Activated CD8-positive, alpha-beta memory T cell treated with anti-CD3 and anti-CD28 coated beads for 48 hours (primary cell): ENCODE measurements around the gene PNCK.
"Not testable (repeated sequence)": the region's sequence is repeated elsewhere in the genome, so short reads cannot be mapped to it uniquely, and the experiment has no call there.

Experiments
- DNase-seq, 3 experiments: peaks; one replicate each; pipeline ENCODE4 v3.0.0-alpha.2; 2020; ENCODE audit warnings: low read depth in 2 of 3, low spot score in 2 of 3

PNCK gene

GRCh38 chrX:153699210-153699783, 25.7 kb upstream of the PNCK start:
- not testable (repeated sequence) for DNase-seq

- DNase-seq: no peak
Observed at GRCh38 chrX:153697924-153698865, 24.6 kb upstream of the PNCK start.

DNA sequence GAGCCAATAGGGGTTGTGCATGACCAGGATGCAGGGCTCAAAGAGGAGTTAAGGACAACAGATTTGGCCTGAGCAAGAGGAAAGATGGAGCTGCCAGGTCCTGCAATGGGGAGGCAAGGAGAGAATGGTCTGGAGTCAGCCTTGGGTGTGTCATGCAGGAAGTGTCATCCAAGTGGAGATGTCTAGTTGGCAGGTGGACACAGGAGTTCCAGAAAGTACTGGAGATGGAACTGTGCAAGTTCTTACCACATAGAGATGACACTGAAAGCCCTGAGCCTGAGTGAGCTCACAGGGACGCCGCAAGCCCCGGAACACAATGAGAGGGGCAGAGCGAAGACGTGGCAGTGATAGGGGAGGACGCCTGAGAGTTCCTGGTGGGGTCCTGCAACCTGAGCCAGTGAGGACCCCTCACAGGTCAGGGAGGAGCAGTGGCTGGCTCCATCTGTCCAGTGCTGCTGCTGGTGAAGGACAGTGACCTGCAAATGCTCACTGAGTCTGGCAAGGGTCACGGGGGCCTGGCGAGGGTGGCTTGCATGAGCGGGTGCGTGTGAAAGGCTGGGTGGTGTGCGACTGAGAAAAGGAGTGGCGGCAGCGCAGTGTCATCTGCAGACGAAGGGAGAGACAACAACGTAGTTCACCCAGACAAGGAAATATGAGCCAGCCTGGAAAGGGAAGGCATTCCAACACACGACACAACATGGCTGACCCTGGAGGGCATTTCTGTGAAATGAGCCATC, 23.5 kb upstream of the PNCK start:
- not testable (repeated sequence) for DNase-seq

GRCh38 chrX:153696538-153696937, 22.9 kb upstream of the PNCK start:
- DNase-seq: not testable (repeated sequence)

- DNase-seq: no peak
Observed at GRCh38 chrX:153696100-153696499, 22.5 kb upstream of the PNCK start.

DNA sequence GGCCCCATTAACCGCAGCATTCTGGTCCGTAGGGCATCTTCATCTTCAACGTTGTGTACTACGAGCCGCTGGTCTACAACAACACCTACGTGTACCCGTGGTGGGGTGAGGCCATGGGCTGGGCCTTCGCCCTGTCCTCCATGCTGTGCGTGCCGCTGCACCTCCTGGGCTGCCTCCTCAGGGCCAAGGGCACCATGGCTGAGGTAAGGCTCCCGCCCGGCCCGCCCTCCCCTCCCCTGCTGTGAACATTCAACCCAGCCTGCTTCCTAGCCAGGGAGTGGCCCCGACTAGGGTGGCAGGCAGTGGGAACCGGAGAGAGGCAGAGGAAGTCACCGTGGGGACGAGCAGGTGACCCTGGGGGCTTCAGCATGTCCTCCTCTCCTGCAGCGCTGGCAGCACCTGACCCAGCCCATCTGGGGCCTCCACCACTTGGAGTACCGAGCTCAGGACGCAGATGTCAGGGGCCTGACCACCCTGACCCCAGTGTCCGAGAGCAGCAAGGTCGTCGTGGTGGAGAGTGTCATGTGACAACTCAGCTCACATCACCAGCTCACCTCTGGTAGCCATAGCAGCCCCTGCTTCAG, 21.2 kb upstream of the PNCK start:
- DNase-seq: no peak

DNA sequence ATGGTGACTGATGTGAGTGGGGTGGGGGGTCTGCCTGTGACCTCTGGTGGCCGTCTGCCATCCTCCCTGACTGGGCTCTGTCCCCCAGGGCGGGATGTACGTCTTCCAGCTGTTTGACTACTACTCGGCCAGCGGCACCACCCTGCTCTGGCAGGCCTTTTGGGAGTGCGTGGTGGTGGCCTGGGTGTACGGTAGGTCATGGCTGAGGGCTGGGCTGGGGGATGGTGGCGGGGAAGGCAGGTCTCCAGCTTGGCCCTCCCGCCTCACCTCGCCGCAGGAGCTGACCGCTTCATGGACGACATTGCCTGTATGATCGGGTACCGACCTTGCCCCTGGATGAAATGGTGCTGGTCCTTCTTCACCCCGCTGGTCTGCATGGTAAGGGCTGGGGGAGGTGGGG, 20.6 kb upstream of the PNCK start:
- not testable (repeated sequence) for DNase-seq

DNA sequence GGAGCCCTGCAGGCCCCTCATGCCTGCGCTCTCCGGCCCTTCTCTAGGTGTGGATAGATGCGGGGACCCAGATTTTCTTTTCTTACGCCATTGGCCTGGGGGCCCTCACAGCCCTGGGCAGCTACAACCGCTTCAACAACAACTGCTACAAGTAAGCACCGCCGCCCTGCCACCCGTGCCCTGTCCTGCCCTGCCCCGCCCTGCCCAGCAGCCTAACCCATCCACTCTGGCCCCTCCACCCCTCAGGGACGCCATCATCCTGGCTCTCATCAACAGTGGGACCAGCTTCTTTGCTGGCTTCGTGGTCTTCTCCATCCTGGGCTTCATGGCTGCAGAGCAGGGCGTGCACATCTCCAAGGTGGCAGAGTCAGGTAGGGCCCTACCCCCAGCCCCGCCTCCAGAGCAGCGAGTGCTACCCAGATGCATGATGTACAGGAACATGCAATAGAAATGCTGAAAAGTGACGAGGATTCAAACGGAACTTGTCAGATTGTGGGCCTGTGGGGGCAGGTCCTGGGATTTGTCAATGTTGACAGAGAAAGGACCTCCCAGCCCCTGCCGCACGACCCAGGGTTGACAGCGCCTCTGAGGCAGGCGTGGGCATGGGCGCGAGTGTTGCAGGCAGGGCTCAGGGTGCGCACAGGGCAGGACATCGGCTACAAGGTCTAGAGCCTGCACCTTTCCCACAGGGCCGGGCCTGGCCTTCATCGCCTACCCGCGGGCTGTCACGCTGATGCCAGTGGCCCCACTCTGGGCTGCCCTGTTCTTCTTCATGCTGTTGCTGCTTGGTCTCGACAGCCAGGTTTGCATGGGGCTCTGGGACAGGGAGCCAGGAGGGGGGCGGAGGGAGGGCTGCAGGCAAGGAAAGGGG, 19.8 kb upstream of the PNCK start:
- DNase-seq: no peak

GRCh38 chrX:153692611-153693156, 19.1 kb upstream of the PNCK start:
- DNase-seq: no peak

GRCh38 chrX:153692003-153692402, 18.4 kb upstream of the PNCK start:
- no peak for DNase-seq

- DNase-seq: not testable (repeated sequence)
Observed at GRCh38 chrX:153691032-153691827, 17.6 kb upstream of the PNCK start.

DNA sequence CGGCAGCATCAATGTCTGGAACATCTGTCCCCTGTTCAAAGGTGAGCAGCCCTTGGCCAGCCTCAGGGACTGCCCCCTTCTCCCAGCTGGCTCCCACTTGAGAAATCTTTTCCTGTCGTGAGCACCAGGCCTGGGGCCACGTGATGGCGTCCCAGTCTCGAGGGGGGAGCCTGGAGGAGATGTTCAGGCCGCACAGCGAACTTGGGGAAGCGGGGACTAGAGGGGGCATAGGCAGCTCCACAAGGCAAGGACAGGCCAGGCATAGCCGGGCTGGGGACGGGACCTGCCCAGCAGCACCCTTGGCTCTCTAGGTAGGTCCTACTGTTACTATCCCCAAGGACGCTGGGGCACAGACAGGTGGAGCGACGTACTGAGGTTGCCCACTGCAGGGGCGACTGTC, 16.9 kb upstream of the PNCK start:
- no peak for DNase-seq

DNA sequence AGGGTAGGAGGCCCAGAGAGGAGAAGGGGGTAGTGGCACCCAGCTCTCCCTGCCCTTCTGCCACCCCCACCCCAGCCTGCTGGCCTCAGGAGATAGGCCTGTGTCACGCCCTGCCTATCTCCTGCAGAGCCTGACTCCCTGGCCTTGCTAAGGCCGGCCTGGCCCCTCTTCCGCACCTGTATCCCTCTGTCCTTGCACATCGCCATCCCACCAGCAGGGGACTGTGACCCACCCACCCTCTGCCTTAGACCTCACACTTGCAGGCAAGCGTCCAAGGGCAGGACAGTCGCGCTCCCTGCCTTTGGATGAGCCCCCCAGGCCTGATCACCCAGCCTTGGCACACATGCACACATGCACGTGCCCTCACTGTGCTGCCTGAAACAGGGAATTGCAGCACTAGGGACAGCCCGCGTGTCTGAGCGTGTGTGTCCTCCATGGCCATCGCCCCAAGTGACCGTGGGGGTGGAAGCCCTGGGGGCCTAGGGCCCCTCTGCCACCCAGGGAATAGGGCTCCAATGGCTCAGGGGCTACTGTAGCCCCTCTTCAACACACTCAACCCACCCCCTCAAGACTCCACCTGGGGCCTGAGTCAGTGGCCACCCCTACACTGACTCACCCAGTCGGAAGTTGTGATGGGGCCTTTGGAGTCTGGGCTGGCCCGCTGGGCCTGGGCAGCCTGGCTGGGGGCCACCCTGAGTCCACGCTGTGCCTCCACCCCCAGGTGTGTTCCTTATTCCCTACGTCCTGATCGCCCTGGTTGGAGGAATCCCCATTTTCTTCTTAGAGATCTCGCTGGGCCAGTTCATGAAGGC, 16.2 kb upstream of the PNCK start:
- no peak for DNase-seq

DNA sequence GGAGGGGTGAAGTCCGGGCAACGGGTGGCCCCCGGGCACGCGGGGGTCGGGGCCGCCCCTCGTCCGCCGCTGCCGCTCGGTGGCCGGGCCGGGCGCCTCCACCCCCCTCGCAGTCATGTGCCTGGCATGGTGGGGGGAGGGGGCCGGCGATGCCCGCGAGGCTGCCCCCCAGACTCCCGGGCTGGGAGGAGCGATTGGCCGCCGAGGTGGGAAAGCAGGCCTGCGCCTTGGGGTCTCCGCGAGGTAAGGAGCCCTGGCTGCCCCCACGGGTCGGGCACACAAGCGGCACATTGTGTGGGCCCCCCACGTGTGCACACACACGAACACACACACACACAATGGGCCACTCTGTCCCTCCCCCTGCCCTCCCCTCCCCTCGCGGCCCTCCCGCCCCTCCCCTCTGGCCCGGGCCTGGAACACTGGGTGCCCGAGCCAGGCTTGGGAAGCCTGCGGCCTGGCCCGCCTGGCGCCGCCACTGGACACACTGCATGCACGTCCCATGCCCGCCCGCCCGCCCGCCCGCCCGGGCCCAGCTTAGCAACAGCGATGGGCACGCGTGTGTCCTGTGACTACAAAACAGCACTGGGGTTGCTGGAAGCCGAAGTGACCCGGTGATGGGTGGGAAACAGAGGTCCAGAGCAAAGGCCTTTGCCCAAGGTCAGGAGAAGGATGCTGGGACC, 15.4 kb upstream of the PNCK start:
- DNase-seq: no peak

- no peak for DNase-seq
Observed at GRCh38 chrX:153688506-153688905, 14.9 kb upstream of the PNCK start.

DNA sequence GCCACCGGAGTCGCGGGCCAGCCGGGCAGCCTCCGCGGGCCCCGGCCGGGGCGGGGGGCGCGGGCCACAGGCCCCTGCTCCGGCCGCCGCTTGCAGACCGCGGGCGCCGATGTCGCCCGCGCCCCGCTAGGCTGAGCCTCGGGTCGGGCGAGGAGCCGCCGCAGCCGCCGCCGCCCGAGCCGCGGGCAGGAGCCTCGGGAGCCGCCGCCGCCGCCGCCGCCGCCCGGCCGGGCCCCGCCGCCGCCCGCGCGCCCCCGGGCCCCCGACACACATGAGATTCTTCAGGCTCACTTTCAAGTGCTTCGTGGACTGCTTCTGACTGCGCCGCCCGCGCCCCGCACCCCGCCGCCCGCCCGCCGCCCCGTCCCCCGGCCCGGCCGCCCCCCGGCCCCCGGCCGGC, 14.5 kb upstream of the PNCK start:
- DNase-seq: no peak

- DNase-seq: no peak
Observed at GRCh38 chrX:153687121-153688039, 13.8 kb upstream of the PNCK start, which contains the start of gene SLC6A8. Gene SLC6A8, plus strand, starts transcription at chrX:153687926. Its CDS starts 649 bp downstream, at chrX:153688575.
